WI38 (cell line): ENCODE results near the gene RBM14.
A peak's percentile ranks its signal among the peaks of the same experiment; 100 is the strongest.

ENCODE experiments used
- H3K4me3 ChIP-seq: 2 replicates; pipeline ENCODE4 v1.5.1; 2011; ENCODE audit warnings: low read depth, mild to moderate bottlenecking, control low read depth, low read length
- CTCF ChIP-seq: IDR thresholded peaks from 2 replicates; pipeline ENCODE4 v1.5.1; 2012; ENCODE audit warnings: low read depth, mild to moderate bottlenecking, control low read depth, low read length

The RBM14 gene, protein sequence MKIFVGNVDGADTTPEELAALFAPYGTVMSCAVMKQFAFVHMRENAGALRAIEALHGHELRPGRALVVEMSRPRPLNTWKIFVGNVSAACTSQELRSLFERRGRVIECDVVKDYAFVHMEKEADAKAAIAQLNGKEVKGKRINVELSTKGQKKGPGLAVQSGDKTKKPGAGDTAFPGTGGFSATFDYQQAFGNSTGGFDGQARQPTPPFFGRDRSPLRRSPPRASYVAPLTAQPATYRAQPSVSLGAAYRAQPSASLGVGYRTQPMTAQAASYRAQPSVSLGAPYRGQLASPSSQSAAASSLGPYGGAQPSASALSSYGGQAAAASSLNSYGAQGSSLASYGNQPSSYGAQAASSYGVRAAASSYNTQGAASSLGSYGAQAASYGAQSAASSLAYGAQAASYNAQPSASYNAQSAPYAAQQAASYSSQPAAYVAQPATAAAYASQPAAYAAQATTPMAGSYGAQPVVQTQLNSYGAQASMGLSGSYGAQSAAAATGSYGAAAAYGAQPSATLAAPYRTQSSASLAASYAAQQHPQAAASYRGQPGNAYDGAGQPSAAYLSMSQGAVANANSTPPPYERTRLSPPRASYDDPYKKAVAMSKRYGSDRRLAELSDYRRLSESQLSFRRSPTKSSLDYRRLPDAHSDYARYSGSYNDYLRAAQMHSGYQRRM

DNA sequence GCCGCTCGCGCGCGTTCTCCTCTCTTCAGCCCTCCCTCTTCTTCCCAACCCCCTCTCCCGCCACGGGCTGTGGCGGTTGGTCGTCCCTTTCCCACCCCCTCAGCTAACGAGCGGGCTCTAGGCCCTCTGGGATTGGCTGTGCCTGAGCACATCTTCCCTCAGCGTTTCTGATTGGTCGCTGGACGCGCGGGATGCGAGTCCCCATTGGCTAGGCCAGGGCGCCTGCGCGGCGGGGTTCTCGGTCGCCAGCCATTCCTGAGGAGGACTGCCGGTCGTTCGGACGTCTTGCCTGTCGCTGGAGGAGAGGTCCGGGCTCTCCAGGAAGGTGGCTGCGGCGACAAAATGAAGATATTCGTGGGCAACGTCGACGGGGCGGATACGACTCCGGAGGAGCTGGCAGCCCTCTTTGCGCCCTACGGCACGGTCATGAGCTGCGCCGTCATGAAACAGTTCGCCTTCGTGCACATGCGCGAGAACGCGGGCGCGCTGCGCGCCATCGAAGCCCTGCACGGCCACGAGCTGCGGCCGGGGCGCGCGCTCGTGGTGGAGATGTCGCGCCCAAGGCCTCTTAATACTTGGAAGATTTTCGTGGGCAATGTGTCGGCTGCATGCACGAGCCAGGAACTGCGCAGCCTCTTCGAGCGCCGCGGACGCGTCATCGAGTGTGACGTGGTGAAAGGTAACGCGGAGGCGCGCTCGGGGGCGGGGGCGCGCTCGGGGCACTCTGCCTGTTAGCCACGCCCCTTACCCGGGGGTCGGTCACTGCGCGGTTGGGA is at the start of gene RBM14:
Gene RBM14 (plus strand): TSS at position 252 of the 776 bp plus-strand sequence. CDS start 91 bp downstream, at position 343.
- TF ChIP-seq CTCF, result no peak
- peak within 1 kb of the TSS; percentile 72 for H3K4me3 ChIP-seq

DNA sequence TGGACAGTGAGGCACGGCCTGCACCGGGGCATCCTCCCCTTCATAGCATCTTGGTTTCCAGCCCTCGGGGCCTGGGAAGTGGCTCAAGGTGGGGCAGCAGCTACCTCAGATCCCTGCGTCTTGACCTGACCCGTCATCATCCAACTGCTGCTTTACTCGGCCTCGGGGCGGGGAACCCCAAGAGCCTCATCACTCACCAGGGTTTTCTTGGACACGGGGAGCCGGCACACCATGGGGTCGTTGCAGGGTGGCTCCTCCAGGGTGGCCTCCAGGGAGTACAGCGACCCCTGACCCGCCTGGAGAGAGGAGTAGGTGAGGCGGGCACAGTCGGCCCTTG is 48.7 kb upstream of the RBM14 start:
- TF ChIP-seq CTCF, result no peak
- no peak overlapping the region; the same call in 1 of the 2 replicates for H3K4me3 ChIP-seq

DNA sequence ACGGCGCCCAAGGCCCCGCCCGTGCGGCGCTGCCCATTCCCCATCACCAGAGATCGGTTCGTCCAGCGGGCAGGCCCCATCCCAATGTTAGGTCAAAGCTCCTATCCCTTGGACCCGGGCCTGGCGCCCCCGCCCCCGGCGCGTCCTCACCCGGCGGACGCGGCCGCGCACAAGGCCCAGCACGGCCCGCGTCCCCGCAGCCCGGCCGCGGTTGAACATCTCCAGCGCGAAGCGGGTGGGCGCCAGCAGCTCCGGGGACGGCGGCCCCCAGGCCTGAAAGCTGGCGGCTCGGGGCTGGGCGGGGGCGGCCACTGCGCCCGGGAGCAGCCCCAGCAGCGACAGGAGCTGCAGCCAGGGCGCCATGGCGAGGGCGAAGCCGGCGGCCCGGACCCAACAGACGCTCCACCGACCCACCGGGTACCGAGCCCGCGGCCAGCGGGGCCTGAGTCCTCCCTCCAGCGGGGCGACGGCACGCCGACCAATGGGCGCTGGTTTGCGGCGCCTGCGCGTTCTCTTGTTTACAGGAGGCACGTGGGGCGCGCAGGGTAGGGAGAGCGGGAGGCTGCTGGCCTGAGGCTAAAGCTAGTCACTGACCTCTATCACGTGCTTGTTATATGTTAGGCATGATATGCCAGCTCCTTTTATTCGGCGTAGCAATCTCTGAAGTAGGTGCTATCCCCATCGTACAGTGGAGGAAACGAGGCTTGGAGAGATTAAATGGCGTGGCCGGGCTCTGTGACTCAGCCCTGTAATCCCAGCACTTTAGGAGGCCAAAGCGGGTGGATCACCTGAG is 48.1 kb upstream of the RBM14 start, which contains the start of gene CTSF:
Gene CTSF (minus strand): TSS at position 483 of the 793 bp plus-strand sequence. CDS start 120 bp downstream, at position 363.
- TF ChIP-seq CTCF, result no peak
- peak within 1 kb of the TSS; percentile 44 for H3K4me3 ChIP-seq

DNA sequence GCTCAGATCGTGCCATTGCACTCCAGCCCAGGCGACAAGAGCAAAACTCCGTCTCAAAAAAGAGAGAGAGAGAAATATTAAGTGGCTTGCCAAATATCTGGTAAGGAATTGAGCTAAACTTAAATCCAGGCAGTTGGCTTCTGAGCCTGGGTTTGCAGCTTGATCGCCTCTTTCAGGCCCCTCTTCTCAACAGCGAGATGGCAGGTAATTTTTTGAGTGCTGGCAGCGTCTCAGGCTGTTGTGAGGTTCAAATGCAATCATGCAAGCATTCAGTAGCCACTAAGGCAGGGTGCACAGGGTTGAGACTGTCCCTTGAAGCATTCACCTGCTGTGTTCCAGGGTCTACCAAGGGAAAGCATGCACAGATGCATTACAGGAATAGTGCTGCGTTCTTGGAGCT is 47.4 kb upstream of the RBM14 start:
- no peak for TF ChIP-seq CTCF
- H3K4me3 ChIP-seq, result no peak overlapping the region

DNA sequence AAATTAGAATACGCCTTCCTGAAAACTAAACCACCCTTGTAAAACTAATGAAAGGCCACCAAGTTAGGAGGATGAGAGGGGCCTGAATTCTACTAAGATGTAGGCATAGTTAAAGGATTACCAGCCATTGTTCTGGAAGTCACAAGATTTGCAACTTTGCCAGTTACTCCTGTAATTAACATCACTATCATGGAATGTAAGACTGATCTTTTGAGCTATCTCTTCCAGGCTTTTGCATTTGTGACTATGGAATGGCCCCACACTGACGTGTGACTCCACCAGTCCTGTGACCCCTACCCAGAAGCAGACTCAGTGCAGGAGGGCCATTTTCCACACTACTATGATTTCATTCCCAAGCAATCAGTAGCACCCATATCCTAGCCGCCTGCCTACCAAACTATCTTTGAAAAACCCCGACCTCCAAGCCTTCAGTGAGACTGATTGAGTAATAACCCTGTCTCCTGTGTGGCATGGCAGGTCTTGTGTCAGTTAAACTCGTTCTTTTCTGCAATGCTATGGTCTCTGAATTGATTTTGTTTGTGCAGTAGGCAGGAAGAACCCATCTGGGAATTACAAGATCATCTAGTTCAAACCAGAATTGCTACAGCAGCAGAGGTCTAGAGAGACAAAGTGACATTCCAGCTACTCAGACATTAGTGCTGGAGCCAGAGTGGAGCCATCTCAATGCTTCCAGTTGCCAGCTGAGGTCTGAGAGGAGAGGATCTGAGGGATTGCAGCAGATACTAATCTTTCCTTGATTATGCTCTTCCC is 46.2 kb upstream of the RBM14 start:
- H3K4me3 ChIP-seq, result no peak overlapping the region
- no peak for TF ChIP-seq CTCF

- no peak for TF ChIP-seq CTCF
- no peak overlapping the region for H3K4me3 ChIP-seq
These were observed 45.6 kb upstream of the RBM14 start for GRCh38 chr11:66570850-66571180.
